GM12875 (cell line): Measurements from ENCODE around the gene ZCCHC12.

Experiments used
- H3K4me3 ChIP-seq: one replicate; pipeline ENCODE4 v1.5.1; 2011; ENCODE audit warnings: low read depth, low read length, control low read depth
- TF ChIP-seq, protein P1 (sequence below): IDR thresholded peaks from 2 replicates; pipeline ENCODE4 v1.5.1; 2011; ENCODE audit warnings: low read depth, mild to moderate bottlenecking, control low read depth, inconsistent platforms, low read length, moderate library complexity, borderline replicate concordance; ENCODE audit not compliant: insufficient read depth

The ZCCHC12 gene

DNA sequence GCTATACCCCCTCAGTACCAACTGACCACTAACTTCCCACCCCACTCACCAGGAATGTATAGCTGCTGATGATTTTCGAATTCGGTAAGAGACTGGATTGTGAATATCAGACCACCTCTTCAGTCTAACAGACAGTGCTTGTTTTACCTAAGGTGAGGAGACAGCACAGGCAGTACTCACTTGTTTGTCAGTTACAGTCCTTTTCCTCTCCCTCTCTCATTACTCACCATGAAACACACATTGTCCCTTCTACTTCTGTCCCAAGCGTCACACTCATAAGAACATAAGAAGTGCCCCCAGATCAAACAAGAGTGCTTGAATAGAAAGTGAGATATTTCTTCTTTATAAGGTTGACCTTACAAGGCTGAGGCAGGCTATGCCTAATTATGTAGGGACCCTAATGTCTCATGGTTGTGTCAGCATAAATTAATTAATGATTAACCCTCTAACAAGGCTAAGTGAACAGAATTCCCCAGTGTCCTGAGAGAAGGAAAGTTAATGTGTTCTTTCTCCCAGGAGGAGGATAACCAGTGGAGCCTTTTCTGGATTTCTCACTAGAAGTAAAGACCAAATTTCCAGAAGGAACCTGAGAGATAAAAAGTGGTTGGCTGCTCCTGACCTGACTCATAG lies 32.2 kb downstream of the ZCCHC12 start:
- no peak overlapping the region for H3K4me3 ChIP-seq
- TF ChIP-seq, protein P1, sequence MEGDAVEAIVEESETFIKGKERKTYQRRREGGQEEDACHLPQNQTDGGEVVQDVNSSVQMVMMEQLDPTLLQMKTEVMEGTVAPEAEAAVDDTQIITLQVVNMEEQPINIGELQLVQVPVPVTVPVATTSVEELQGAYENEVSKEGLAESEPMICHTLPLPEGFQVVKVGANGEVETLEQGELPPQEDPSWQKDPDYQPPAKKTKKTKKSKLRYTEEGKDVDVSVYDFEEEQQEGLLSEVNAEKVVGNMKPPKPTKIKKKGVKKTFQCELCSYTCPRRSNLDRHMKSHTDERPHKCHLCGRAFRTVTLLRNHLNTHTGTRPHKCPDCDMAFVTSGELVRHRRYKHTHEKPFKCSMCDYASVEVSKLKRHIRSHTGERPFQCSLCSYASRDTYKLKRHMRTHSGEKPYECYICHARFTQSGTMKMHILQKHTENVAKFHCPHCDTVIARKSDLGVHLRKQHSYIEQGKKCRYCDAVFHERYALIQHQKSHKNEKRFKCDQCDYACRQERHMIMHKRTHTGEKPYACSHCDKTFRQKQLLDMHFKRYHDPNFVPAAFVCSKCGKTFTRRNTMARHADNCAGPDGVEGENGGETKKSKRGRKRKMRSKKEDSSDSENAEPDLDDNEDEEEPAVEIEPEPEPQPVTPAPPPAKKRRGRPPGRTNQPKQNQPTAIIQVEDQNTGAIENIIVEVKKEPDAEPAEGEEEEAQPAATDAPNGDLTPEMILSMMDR: no peak

DNA sequence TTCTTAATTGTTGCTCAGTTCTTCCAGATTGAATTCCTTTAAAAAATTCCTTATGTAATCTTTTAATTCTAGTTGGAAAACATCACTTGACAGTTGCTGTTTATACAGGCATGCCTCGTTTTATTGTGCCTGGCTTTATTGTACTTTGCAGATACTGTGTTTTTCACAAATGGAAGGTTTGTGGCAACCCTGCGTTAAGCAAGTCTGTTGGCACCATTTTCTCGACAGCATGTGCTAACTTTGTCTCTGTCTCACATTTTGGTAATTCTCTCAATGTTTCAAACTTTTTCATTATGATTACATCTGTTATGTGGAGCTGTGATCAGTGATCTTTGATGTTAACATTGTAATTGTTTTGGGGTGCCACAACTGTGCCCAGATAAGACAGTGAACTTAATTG lies 33.4 kb downstream of the ZCCHC12 start:
- TF ChIP-seq, protein P1: no peak
- H3K4me3 ChIP-seq: no peak overlapping the region

DNA sequence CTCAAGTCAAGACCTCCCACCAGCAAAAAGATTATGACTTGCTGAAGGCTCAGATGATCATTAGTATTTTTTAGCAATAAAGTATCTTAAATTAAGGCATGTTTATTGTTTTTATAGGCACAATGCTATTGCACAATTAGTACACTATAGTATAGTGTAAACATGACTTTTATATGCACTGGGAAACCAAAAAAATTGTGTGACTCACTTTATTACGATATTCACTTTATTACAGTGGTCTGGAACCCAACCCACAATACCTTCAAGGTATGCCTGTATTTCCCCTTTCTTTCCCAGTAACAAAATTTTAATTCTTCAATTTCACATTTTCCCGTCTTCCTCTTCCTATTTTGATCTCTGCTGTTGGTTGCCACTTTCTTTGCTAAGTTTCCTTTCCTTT lies 37.7 kb downstream of the ZCCHC12 start:
- no peak overlapping the region for H3K4me3 ChIP-seq
- TF ChIP-seq, protein P1: no peak

DNA sequence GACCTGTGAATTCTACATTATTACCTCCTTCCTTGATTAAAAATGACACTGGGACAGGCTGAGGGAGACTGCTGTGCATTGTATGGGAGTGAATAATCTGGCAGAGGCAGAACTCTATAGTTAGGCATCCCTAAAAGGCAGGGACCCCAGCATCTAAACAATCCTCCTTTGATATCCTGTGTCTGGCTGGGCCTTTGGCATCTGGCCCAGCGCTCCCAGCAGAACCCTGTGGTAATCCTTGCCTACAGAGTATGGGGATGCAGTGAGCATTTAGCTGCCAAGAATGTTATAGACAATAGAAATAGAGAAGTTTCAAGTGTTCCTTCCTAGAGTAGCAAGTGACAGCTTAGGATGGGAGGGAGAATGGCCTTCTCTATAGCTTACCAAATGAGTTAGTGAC lies 38.5 kb downstream of the ZCCHC12 start:
- H3K4me3 ChIP-seq: no peak overlapping the region
- TF ChIP-seq, protein P1: no peak

DNA sequence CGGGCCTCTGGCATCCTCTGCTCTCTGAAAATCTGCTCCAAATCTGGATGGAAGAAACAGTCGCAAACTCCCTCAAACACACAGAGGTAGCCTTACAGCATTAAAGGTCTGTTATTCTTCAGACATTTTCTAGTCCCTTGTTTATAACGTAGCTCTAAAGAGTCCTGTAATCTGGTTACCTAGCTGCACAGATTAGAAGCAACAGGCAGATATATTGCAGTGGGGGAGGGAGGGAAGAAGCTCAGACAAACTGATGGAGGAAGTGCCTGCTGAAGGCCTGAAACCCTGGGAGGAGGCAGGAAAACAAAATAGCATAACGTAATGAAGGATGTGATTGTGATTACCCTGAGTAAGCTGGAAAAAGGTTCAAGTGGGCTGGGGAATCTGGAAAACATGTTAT lies 39.4 kb downstream of the ZCCHC12 start:
- TF ChIP-seq, protein P1: no peak
- no peak overlapping the region for H3K4me3 ChIP-seq

DNA sequence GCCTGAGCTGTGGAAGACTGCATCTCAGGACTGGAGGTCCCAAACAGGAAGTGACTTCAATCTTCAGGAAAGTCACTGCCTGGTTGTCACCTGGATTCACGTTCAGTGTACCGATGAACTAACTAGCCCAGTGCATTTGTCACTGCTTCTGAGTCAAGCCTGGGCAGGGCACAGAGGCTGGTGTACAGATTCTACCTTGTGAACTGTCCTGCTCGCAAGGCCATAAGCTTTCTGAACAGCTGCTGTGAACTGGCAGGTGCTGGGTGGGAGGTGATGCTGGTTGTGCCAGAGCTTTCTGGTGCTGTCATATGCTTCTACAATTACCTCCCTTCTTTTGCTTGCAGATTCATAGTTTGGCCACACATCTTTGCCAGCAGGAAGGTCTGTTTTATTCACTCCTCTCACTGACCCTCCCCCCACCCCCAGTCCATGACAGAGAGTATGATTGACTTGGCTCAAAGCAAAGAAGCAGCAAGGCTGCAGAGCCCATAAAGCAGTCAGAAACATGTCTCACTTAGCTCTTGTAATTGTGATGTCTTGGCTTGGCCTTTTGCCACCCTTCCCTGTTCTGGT lies 40.5 kb downstream of the ZCCHC12 start:
- H3K4me3 ChIP-seq: no peak overlapping the region
- TF ChIP-seq, protein P1: no peak

DNA sequence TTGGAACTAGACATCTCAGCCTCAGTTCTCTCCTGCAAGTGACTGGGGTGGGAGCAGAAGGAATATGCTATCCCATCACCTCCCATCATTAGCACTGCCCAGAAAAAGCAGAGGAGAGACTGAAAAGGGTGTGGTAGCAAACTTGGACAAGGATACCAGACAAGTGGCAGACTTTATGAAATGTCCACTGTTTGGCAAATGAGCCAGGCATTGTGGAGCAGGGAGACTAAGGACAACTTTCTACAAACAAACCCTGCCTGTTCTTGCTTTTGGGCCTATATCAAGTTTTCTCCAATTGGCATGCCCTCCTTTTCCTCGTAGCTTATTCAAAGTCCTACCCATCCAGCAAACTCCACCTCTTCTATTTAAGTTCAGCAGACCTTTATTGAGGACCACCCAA lies 41.6 kb downstream of the ZCCHC12 start:
- TF ChIP-seq, protein P1: no peak
- no peak overlapping the region for H3K4me3 ChIP-seq
